ENCODE measurements around the gene ERCC6L2.

The ERCC6L2 gene

DNA sequence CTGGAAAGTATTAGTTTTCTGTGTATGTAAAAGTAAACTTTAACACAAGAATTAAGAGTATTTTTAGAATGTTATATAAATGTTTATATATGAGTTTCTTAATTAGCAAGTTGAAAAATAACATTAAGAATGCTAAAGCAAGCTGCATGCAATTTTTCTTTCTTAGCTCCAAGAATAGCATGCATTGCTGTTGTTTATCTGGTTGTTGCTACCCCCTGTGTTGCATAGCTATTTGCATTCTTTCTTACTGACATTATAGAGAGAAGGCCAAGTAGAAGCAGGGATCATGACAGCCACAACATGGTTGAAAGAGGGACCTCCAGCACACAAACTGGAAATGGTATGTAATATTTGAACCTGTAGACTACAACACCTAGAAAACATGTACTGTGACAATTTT is 94.8 kb downstream of the ERCC6L2 start:
- H3K4me3 ChIP-seq (ENCODE audit: low read depth, low read length): no peak overlapping the region
- TF ChIP-seq, protein P1, sequence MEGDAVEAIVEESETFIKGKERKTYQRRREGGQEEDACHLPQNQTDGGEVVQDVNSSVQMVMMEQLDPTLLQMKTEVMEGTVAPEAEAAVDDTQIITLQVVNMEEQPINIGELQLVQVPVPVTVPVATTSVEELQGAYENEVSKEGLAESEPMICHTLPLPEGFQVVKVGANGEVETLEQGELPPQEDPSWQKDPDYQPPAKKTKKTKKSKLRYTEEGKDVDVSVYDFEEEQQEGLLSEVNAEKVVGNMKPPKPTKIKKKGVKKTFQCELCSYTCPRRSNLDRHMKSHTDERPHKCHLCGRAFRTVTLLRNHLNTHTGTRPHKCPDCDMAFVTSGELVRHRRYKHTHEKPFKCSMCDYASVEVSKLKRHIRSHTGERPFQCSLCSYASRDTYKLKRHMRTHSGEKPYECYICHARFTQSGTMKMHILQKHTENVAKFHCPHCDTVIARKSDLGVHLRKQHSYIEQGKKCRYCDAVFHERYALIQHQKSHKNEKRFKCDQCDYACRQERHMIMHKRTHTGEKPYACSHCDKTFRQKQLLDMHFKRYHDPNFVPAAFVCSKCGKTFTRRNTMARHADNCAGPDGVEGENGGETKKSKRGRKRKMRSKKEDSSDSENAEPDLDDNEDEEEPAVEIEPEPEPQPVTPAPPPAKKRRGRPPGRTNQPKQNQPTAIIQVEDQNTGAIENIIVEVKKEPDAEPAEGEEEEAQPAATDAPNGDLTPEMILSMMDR (IDR thresholded peaks at IDR 0.05; ENCODE audit: low read depth, low read length, missing control alignments): no peak
- no peak for DNase-seq (ENCODE audit: low read depth)

DNA sequence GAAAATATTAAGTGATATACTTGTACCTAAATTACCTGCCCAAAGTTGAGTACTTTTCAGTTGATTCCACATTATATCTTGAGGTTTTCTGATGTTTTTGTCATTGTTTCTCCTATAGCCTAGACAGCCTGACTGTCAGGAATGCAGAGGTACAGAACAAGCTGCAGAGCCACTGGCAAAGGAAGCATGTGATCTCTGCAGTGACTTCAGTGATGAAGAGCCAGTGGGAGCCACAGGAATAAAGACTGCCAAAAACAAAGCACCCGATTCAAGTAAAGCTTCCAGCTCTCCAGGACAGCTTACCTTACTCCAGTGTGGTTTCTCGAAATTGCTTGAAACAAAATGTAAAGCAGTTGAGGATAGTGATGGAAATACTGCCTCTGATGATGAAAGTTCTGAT is 96.3 kb downstream of the ERCC6L2 start:
- DNase-seq (ENCODE audit: low read depth): no peak
- H3K4me3 ChIP-seq (ENCODE audit: low read depth, low read length): no peak overlapping the region
- TF ChIP-seq, protein P1 (IDR thresholded peaks at IDR 0.05; ENCODE audit: low read depth, low read length, missing control alignments): no peak

- no peak for DNase-seq (ENCODE audit: low read depth)
- no peak overlapping the region for H3K4me3 ChIP-seq (ENCODE audit: low read depth, low read length)
- TF ChIP-seq, protein P1 (IDR thresholded peaks at IDR 0.05; ENCODE audit: low read depth, low read length, missing control alignments): no peak
Measured at GRCh38 chr9:95974389-95974788, 98.9 kb downstream of the ERCC6L2 start.

DNA sequence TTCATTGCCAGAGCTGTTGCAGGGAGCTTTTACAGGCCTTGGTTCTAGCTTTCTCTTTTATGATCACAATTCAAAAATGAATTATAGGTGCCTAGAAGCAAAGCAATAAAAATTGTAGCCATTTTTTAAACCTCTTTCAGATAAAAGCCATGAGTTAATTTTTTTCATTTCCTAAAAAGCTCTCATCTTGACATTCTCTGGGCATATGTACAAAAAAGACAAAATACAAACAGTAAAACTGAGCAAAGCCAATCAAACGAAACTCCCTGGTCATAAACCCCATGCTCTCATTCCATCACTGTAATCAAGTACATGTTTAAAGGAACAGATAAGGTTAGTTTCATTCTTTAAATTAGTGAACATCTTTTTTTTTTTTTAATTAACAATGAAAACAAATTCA is 101.9 kb downstream of the ERCC6L2 start:
- no peak overlapping the region for H3K4me3 ChIP-seq (ENCODE audit: low read depth, low read length)
- DNase-seq (ENCODE audit: low read depth): no peak
- TF ChIP-seq, protein P1 (IDR thresholded peaks at IDR 0.05; ENCODE audit: low read depth, low read length, missing control alignments): no peak

DNA sequence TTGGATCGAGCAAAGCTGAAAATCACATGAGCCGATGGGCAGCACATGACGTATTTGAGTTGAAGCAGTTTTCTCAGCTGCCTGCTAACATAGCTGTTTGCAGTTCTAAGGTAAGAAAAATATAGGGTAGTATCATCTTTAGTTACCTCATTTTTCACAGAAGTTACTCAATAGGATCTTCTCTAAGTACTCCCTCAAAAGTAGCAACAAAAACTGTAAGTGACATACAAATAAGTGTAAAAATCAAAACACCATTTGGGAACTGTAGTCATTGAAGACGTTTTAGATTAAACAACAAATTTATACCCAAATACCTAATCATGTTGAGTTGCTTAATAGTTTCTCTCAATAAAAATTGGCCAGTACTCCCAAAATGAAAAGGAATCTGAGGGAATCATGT is 102.6 kb downstream of the ERCC6L2 start:
- H3K4me3 ChIP-seq (ENCODE audit: low read depth, low read length): no peak overlapping the region
- TF ChIP-seq, protein P1 (IDR thresholded peaks at IDR 0.05; ENCODE audit: low read depth, low read length, missing control alignments): no peak
- no peak for DNase-seq (ENCODE audit: low read depth)

DNA sequence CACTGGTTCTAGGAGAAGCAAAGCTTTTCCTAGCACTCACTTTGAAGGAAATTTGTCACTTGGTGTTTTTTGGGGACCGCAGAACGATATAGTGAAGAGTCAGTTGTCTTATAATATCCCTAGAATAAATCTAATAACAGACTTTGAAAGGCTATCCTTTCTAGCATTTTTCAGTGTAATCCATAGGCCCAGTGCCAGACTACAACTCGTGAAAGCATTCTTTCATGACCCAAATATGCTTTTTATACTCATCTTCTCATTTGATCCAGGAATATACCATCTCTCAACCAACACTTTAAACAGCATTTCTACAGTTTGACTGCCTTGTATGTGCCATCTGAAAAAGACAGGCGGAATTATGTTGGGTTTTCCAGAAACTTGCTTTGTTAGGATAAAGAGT is 104.0 kb downstream of the ERCC6L2 start:
- no peak for DNase-seq (ENCODE audit: low read depth)
- H3K4me3 ChIP-seq (ENCODE audit: low read depth, low read length): no peak overlapping the region
- TF ChIP-seq, protein P1 (IDR thresholded peaks at IDR 0.05; ENCODE audit: low read depth, low read length, missing control alignments): no peak

DNA sequence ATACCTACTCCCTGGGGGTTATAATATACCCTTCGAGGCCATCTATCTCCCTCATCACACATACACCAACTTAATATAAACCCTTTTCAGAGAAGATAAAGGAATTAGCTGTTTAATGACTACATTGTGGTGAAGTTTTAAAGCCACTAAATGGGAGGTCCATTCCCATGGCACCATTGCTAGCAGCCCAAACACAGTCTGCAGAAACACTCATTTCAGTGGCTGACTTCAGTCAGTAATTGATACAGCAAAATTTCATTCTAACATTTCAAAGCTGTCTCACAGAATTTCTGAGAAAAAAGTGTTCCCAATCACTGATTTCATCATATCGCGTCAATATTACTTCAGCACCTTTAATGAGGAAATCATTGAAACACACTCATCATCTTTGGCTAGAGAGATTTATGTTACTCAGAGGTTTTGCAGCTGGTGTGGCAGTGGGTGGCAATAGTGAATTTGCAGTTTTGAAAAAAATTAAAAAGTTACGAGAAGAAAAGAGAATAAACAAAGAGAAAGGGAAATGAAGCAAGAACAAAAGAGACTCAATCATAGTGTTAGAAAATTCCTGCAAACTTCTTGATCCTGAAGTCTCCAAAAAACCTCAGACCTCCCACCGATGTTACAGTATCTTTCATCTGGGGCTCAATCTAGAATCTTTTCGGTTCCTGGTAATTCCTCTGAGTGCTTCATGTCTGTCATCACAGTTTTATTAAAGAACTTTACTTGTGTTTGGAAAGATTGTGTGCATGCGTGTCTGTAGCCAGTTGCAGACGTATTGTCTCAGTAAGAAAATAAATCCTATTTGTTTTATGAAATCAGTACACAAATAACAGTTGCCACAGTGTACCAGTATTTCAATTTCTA is 105.0 kb downstream of the ERCC6L2 start:
- no peak for DNase-seq (ENCODE audit: low read depth)
- no peak overlapping the region for H3K4me3 ChIP-seq (ENCODE audit: low read depth, low read length)
- TF ChIP-seq, protein P1 (IDR thresholded peaks at IDR 0.05; ENCODE audit: low read depth, low read length, missing control alignments): no peak
